Measurements from ENCODE around the gene GJC2. TPM values are rescaled to one million over a fixed set of nuclear protein-coding genes. Genes with fewer than 3 reads are reported as not detected.

The GJC2 gene
- polyA plus RNA-seq, 1 of the 3 experiments (the other 2 are of a cell fraction), result 0.92 TPM

DNA sequence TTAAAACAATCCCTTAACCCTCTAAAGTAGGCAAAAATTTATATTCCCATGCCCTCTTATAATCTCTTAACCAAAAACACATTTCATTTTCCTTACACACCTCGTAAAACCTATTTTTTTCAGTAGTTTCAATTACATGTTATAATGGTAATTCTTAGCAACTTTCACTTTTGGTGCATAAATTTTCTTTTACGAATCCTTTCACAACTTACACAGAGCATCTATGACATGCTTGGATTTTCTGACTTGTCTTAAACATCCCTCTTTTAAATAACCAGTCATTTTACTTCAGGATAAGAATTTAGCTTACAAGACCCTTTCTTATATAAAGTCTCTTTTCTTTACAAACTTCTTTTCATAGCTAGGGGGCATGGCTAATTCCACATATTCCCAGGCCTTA is 31.7 kb upstream of the GJC2 start:
- ChIA-PET POLR2A (no interaction called here), CTCF (interaction anchor here (6.1 kb wide), 1 partner anchor 14 kb away, joined by 36 read pairs; no protein-coding TSS in a partner anchor)
- H3K9ac ChIP-seq, result no peak overlapping the region
- H3K36me3 ChIP-seq (replicated peaks in 1 of 2; ENCODE audit: control insufficient read depth in 1 of 2, insufficient read depth in 2 of 2, low read length in 1 of 2), result no peaks in the 10 kb centered on the region
- no peak for TF ChIP-seq FOSL2 (IDR thresholded peaks at IDR 0.05; ENCODE audit: borderline replicate concordance, low read depth)
- no peak for TF ChIP-seq ELF1 (IDR thresholded peaks at IDR 0.05)
- TF ChIP-seq, protein P1, sequence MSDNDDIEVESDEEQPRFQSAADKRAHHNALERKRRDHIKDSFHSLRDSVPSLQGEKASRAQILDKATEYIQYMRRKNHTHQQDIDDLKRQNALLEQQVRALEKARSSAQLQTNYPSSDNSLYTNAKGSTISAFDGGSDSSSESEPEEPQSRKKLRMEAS (IDR thresholded peaks at IDR 0.05; ENCODE audit: low read depth), result no peak
- TF ChIP-seq SMC3 (IDR thresholded peaks at IDR 0.05; ENCODE audit: low read depth, low read length), result no peak
- TF ChIP-seq, protein P2, sequence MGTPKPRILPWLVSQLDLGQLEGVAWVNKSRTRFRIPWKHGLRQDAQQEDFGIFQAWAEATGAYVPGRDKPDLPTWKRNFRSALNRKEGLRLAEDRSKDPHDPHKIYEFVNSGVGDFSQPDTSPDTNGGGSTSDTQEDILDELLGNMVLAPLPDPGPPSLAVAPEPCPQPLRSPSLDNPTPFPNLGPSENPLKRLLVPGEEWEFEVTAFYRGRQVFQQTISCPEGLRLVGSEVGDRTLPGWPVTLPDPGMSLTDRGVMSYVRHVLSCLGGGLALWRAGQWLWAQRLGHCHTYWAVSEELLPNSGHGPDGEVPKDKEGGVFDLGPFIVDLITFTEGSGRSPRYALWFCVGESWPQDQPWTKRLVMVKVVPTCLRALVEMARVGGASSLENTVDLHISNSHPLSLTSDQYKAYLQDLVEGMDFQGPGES (IDR thresholded peaks at IDR 0.05; ENCODE audit: low read depth, low read length), result no peak
- TF ChIP-seq TEAD4 (IDR thresholded peaks at IDR 0.05; ENCODE audit: borderline replicate concordance, insufficient read depth), result no peak
- no peak for TF ChIP-seq RXRA (IDR thresholded peaks at IDR 0.05; ENCODE audit: borderline replicate concordance, low read depth)
- no peak for TF ChIP-seq RAD21 (IDR thresholded peaks at IDR 0.05; ENCODE audit: low read length)
- TF ChIP-seq RFX5 (IDR thresholded peaks at IDR 0.05; ENCODE audit: low read length), result no peak
- no peak for TF ChIP-seq MXI1 (IDR thresholded peaks at IDR 0.05; ENCODE audit: low read depth, low read length)
- no peak for TF ChIP-seq NFIC (IDR thresholded peaks at IDR 0.05; ENCODE audit: borderline replicate concordance)
- no peak for TF ChIP-seq POLR2AphosphoS5 (IDR thresholded peaks at IDR 0.05; ENCODE audit: low read depth, low read length)
- TF ChIP-seq, protein P3, sequence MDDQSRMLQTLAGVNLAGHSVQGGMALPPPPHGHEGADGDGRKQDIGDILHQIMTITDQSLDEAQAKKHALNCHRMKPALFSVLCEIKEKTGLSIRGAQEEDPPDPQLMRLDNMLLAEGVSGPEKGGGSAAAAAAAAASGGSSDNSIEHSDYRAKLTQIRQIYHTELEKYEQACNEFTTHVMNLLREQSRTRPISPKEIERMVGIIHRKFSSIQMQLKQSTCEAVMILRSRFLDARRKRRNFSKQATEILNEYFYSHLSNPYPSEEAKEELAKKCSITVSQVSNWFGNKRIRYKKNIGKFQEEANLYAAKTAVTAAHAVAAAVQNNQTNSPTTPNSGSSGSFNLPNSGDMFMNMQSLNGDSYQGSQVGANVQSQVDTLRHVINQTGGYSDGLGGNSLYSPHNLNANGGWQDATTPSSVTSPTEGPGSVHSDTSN (IDR thresholded peaks at IDR 0.05), result no peak
- no peak for TF ChIP-seq TAF1 (IDR thresholded peaks at IDR 0.05; ENCODE audit: borderline replicate concordance, low read depth, low read length)
- TF ChIP-seq, protein P4, sequence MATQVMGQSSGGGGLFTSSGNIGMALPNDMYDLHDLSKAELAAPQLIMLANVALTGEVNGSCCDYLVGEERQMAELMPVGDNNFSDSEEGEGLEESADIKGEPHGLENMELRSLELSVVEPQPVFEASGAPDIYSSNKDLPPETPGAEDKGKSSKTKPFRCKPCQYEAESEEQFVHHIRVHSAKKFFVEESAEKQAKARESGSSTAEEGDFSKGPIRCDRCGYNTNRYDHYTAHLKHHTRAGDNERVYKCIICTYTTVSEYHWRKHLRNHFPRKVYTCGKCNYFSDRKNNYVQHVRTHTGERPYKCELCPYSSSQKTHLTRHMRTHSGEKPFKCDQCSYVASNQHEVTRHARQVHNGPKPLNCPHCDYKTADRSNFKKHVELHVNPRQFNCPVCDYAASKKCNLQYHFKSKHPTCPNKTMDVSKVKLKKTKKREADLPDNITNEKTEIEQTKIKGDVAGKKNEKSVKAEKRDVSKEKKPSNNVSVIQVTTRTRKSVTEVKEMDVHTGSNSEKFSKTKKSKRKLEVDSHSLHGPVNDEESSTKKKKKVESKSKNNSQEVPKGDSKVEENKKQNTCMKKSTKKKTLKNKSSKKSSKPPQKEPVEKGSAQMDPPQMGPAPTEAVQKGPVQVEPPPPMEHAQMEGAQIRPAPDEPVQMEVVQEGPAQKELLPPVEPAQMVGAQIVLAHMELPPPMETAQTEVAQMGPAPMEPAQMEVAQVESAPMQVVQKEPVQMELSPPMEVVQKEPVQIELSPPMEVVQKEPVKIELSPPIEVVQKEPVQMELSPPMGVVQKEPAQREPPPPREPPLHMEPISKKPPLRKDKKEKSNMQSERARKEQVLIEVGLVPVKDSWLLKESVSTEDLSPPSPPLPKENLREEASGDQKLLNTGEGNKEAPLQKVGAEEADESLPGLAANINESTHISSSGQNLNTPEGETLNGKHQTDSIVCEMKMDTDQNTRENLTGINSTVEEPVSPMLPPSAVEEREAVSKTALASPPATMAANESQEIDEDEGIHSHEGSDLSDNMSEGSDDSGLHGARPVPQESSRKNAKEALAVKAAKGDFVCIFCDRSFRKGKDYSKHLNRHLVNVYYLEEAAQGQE (IDR thresholded peaks at IDR 0.05; ENCODE audit: low read depth, low read length), result no peak
- TF ChIP-seq, protein P5, sequence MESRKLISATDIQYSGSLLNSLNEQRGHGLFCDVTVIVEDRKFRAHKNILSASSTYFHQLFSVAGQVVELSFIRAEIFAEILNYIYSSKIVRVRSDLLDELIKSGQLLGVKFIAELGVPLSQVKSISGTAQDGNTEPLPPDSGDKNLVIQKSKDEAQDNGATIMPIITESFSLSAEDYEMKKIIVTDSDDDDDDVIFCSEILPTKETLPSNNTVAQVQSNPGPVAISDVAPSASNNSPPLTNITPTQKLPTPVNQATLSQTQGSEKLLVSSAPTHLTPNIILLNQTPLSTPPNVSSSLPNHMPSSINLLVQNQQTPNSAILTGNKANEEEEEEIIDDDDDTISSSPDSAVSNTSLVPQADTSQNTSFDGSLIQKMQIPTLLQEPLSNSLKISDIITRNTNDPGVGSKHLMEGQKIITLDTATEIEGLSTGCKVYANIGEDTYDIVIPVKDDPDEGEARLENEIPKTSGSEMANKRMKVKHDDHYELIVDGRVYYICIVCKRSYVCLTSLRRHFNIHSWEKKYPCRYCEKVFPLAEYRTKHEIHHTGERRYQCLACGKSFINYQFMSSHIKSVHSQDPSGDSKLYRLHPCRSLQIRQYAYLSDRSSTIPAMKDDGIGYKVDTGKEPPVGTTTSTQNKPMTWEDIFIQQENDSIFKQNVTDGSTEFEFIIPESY (IDR thresholded peaks at IDR 0.05; ENCODE audit: borderline replicate concordance, low read depth), result no peak
- TF ChIP-seq FOXM1 (IDR thresholded peaks at IDR 0.05; ENCODE audit: low read depth), result no peak
- H3F3A ChIP-seq (replicated peaks; ENCODE audit: insufficient read depth), result peaks cover 3% of the 10 kb centered on the region
- no peak for DNase-seq
- H3K4me2 ChIP-seq, result no peak overlapping the region
- H3K79me2 ChIP-seq (ENCODE audit: insufficient read depth), result no peaks in the 10 kb centered on the region
- no peaks in the 10 kb centered on the region for H4K20me1 ChIP-seq (ENCODE audit: insufficient read depth)
- H3K27me3 ChIP-seq (ENCODE audit: insufficient read depth), result no peaks in the 10 kb centered on the region
- H3K9me2 ChIP-seq, result no peaks in the 10 kb centered on the region
- no peak overlapping the region for H2AFZ ChIP-seq (ENCODE audit: low read depth)
- no peak overlapping the region for H3K4me3 ChIP-seq (ENCODE audit: low read depth in 2 of 2, low read length in 1 of 2)
- no peak overlapping the region for H3K27ac ChIP-seq (ENCODE audit: low read depth in 2 of 2, low read length in 1 of 2)
- WGBS (ENCODE audit: low lambda C conversion rate), result 21% methylated on average over 2 of the region's 2 CpGs
- H3K4me1 ChIP-seq (ENCODE audit: control insufficient read depth in 1 of 2, insufficient read depth in 2 of 2, low read depth in 1 of 2, low read length in 1 of 2), result no peaks in the 10 kb centered on the region
- peaks cover 13% of the 10 kb centered on the region for H3K9me3 ChIP-seq
